GM21423 (cell line): ENCODE measurements around the gene FAM234A.
"Not testable (repeated sequence)": the region's sequence is repeated elsewhere in the genome, so short reads cannot be mapped to it uniquely, and the experiment has no call there.

Source experiments
- ATAC-seq: cut with Tn5 transposase; IDR thresholded peaks from one replicate; pipeline ENCODE4 v1.9.1; 2021; ENCODE audit warnings: mild to moderate bottlenecking, moderate library complexity; ENCODE audit not compliant: unreplicated experiment

FAM234A gene

GRCh38 chr16:264440-264951, 29.9 kb downstream of the FAM234A start:
- ATAC-seq = no peak

GRCh38 chr16:265002-265529, 30.4 kb downstream of the FAM234A start:
- no peak for ATAC-seq

GRCh38 chr16:265711-266110, 31.1 kb downstream of the FAM234A start:
- no peak for ATAC-seq

- no peak for ATAC-seq
These were observed 31.9 kb downstream of the FAM234A start for GRCh38 chr16:266258-267164.

GRCh38 chr16:267562-267961, 32.9 kb downstream of the FAM234A start:
- not testable (repeated sequence) for ATAC-seq

GRCh38 chr16:268141-269053, 33.8 kb downstream of the FAM234A start:
- ATAC-seq = no peak

GRCh38 chr16:269061-269796, 34.6 kb downstream of the FAM234A start:
- ATAC-seq = no peak

- no peak for ATAC-seq
These were observed 36.0 kb downstream of the FAM234A start for GRCh38 chr16:270381-271255.

- ATAC-seq = no peak
These were observed 38.3 kb downstream of the FAM234A start for GRCh38 chr16:272633-273546.

- no peak for ATAC-seq
These were observed 39.2 kb downstream of the FAM234A start for GRCh38 chr16:273547-274421.

GRCh38 chr16:275041-275641, 40.5 kb downstream of the FAM234A start:
- no peak for ATAC-seq

- ATAC-seq = no peak
These were observed 41.2 kb downstream of the FAM234A start, which contains the start of gene RGS11 for GRCh38 chr16:275786-276232. Gene RGS11 (minus strand): TSS chr16:275944. CDS start chr16:275911, 33 bp downstream.

- no peak for ATAC-seq
These were observed 41.9 kb downstream of the FAM234A start for GRCh38 chr16:276426-277077.

GRCh38 chr16:278863-279366, 44.3 kb downstream of the FAM234A start:
- no peak for ATAC-seq

- ATAC-seq = no peak
These were observed 44.9 kb downstream of the FAM234A start for GRCh38 chr16:279531-279930.

GRCh38 chr16:280005-280460, 45.4 kb downstream of the FAM234A start:
- ATAC-seq = no peak
